Adrenal gland (tissue), 12 donors: ENCODE data around the gene MSRB2. TPM values are rescaled to one million over a fixed set of nuclear protein-coding genes. Genes with fewer than 3 reads are reported as not detected.

Experiments used
- DNase-seq, 7 donors: peaks; one replicate each; pipeline ENCODE4 v3.0.0-alpha.2; 2019 to 2020
- H3K27ac ChIP-seq, 5 donors: fragments of 200-600 bp; sonication (generic) in 4 of 5; 1 replicate in 3 of 5; 2 replicates in 2 of 5; pipeline versions ENCODE4 v1.5.1 to v1.8.0; 2016 to 2020; ENCODE audit warnings: mild to moderate bottlenecking in 1 of 5
- H3K27me3 ChIP-seq: fragments of 200-600 bp; 2 replicates; pipeline ENCODE4 v1.8.0; 2021
- H3K36me3 ChIP-seq, 2 donors: fragments of 200-600 bp; replicated peaks in 1 of 2; 1 replicate in 1 of 2; 2 replicates in 1 of 2; pipeline versions ENCODE4 v1.5.1 to v1.8.0; 2018 to 2022
- H3K4me1 ChIP-seq, 2 donors: fragments of 200-600 bp; replicated peaks in 1 of 2; 1 replicate in 1 of 2; 2 replicates in 1 of 2; pipeline versions ENCODE4 v1.5.1 to v1.8.0; 2018 to 2021
- H3K4me3 ChIP-seq, 4 donors: fragments of 200-600 bp; sonication (generic) in 3 of 4; one replicate each; pipeline ENCODE4 v1.5.1; 2016 to 2018
- H3K9me3 ChIP-seq, 3 donors: fragments of 200-600 bp; sonication (generic) in 1 of 3; replicated peaks in 1 of 3; 1 replicate in 2 of 3; 2 replicates in 1 of 3; pipeline versions ENCODE4 v1.5.1 to v1.8.0; 2016 to 2021
- POLR2A ChIP-seq, 2 donors: fragments of 450-650 bp; IDR thresholded peaks; one replicate each; pipeline ENCODE4 v1.6.1; 2017; ENCODE audit warnings: antibody characterized with exemption in 2 of 2, mild to moderate bottlenecking in 2 of 2, moderate library complexity in 1 of 2
- WGBS, 4 donors: extraction: QIAGEN DNeasy Blood & Tissue Kit in 2 of 4; methylation state at CpG; one replicate each; pipeline versions ENCODE4 v1.1.5 to v1.1.7; 2013 to 2017; 5-methylcytosine and 5-hydroxymethylcytosine counted together
- intact Hi-C, 2 donors: fragments of 100-400 bp; cut with DNase I; formaldehyde crosslinking; loops; one replicate each; pipeline versions ENCODE4 v1.14.1 to v1.15.0; 2022 to 2023
- polyA plus RNA-seq, 3 donors: library from polyadenylated mRNA; stranded (reverse); fragments of 200-250 nt in 2 of 3; fragments of 350-450 nt in 1 of 3; fragmentation: Illumina TruSeq in 1 of 3; extraction: RNeasy Lipid Tissue Mini Kit (QIAGEN cat#74804) in 1 of 3; gene quantifications; one replicate each; pipeline ENCODE4 v1.2.3, GENCODE V29; 2013 to 2014
- total RNA-seq, 9 donors: library from RNA; depleted of rRNA in 4 of 9; stranded (reverse); fragments of >200 nt in 4 of 9; fragments of 120-200 nt in 1 of 9; fragmentation: NEBNext Ultra II Directional in 1 of 9; extraction: Animal tissue kit (Norgen Biotek cat#: 25700) in 1 of 9; gene quantifications; one replicate each; pipeline versions ENCODE4 v1.1.0 to v1.2.4, GENCODE V29; 2013 to 2023
- TF ChIP-seq, protein P1 (sequence below), 6 experiments: fragments of 450-650 bp in 4 of 6; fragments of 200-600 bp in 2 of 6; sonication (generic) in 1 of 6; IDR thresholded peaks; 1 replicate in 5 of 6; 2 replicates in 1 of 6; pipeline versions ENCODE4 v1.5.1 to v1.8.0; 2016 to 2021; ENCODE audit warnings: antibody characterized with exemption in 6 of 6, mild to moderate bottlenecking in 2 of 6, moderate library complexity in 1 of 6
- donor health status: healthy with polysubstance abuse.
- donor health status: Bipolar disorder and iron deficiency.
- donor health status: DM: yes; HTN: yes; CAD: no.
- donor health status: DM: no; HTN: no; CAD: no.
- donor health status: DM: no; HTN: no; CAD: no.
- donor health status: DM: yes; HTN: yes; CAD: no.

The MSRB2 gene
- total and polyA plus RNA-seq, 12 donors = 17.1 to 78.8 (median 48.5) TPM

DNA sequence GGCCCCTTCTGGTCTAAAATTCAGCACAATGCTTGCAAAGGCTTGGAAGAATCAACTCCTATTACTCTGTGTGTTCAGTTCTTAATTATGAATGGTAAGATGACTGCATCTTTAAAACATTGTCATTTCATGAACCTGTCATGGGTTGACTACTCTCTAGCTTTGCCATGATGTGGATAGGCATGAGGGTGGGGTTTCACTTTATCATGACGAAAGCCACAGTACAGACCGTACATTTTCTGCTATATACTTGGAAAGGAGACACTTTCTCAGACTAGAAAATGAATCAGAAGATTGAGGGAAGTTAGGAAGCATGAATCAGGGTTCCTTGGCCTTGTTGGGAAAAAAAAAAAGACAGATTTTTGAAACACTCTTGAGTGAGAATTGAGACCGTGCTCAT, 19.7 kb upstream of the MSRB2 start:
- Histone ChIP-seq H3K27ac (no peak overlapping the region), H3K4me3 (no peak overlapping the region), H3K4me1 (no peaks in the 10 kb centered on the region), H3K27me3 (peaks cover 15% of the 10 kb centered on the region), H3K36me3 (no peaks in the 10 kb centered on the region), H3K9me3 (no peaks in the 10 kb centered on the region)
- TF ChIP-seq, protein P1, sequence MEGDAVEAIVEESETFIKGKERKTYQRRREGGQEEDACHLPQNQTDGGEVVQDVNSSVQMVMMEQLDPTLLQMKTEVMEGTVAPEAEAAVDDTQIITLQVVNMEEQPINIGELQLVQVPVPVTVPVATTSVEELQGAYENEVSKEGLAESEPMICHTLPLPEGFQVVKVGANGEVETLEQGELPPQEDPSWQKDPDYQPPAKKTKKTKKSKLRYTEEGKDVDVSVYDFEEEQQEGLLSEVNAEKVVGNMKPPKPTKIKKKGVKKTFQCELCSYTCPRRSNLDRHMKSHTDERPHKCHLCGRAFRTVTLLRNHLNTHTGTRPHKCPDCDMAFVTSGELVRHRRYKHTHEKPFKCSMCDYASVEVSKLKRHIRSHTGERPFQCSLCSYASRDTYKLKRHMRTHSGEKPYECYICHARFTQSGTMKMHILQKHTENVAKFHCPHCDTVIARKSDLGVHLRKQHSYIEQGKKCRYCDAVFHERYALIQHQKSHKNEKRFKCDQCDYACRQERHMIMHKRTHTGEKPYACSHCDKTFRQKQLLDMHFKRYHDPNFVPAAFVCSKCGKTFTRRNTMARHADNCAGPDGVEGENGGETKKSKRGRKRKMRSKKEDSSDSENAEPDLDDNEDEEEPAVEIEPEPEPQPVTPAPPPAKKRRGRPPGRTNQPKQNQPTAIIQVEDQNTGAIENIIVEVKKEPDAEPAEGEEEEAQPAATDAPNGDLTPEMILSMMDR (IDR thresholded peaks at IDR 0.05) = no peak
- no peak for TF ChIP-seq POLR2A (IDR thresholded peaks at IDR 0.05)
- intact Hi-C loops = no loop called here
- WGBS, 4 donors = 72 to 88% (median 81%) methylated on average over 3 of the region's 3 CpGs
- no peak for DNase-seq

DNA sequence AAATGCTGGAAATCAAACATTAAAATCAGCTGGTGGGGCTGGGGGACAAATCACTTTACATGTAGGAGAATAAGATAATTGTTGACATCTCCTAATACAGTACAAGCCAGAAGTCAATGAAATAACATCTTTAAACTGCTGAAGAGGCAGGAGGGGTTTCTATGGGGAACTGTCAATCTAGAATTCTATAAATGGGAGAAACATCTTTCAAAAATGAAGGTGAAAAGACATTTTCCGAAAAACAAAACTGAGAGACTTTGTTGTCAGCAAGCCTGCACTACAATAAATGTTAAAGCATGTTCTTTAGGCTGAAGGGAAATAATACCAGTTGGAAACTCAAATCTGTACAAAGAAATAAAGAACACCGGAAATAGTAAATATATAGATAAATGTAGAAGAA, 17.3 kb upstream of the MSRB2 start:
- Histone ChIP-seq H3K9me3 (no peaks in the 10 kb centered on the region), H3K27ac (no peak overlapping the region), H3K27me3 (peaks cover 15% of the 10 kb centered on the region), H3K36me3 (no peaks in the 10 kb centered on the region), H3K4me1 (no peaks in the 10 kb centered on the region), H3K4me3 (no peak overlapping the region)
- intact Hi-C loops = no loop called here
- no peak for DNase-seq
- 73 to 90% (median 83%) methylated on average over 2 of the region's 2 CpGs for WGBS, 4 donors
- TF ChIP-seq POLR2A (IDR thresholded peaks at IDR 0.05) = no peak
- TF ChIP-seq, protein P1 (IDR thresholded peaks at IDR 0.05) = no peak

DNA sequence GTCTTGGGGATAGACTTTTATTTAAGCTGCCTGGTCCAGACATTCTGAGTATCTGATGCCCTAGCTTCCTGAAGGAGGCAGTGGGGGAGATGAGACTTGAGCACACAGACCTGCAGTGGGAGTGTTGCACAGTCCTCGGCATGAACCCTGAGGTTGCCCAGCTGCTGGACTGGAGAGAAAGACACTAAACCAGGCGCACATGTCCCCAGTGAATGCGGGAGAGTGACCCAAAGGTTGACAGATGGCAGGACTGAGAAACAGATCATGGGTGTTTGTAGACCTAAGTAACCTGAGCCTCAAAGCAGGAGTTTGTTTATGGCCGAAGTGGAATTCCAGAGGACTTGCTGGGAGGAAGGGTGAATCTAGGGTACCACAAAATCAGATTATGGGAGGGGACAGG, 15.7 kb upstream of the MSRB2 start:
- no peak overlapping the region for H3K27ac ChIP-seq
- intact Hi-C loops = no loop called here
- H3K36me3 ChIP-seq = no peaks in the 10 kb centered on the region
- TF ChIP-seq, protein P1 (IDR thresholded peaks at IDR 0.05) = no peak
- TF ChIP-seq POLR2A (IDR thresholded peaks at IDR 0.05) = no peak
- no peak for DNase-seq
- H3K9me3 ChIP-seq = no peaks in the 10 kb centered on the region
- H3K4me1 ChIP-seq = no peaks in the 10 kb centered on the region
- H3K4me3 ChIP-seq = no peak overlapping the region
- peaks cover 15% of the 10 kb centered on the region for H3K27me3 ChIP-seq
- 33 to 41% (median 37%) methylated on average over 4 of the region's 4 CpGs for WGBS, 4 donors

DNA sequence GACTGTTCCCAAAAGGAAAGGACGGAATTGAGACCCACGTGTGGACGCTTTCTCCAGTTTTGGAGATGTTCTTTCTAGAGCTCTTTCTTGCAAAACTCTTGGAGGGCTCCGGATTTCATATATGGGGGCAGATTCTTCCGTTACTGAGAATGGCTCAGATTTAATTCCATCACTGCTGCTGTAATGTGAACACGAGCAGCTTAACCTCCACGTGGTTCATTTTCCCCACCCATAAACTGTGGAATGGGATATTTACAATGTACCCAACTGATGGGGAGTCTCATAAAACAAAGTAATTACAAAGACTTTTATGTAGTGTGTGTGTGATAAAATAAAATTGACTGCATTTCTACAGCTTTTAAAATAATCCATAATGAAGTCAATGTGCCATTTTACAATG, 15.1 kb upstream of the MSRB2 start:
- intact Hi-C loops = no loop called here

More for the DNA sequence above, 15.1 kb upstream of the MSRB2 start:
- WGBS, 4 donors = 53 to 65% (median 57%) methylated on average over 7 of the region's 7 CpGs
- H3K9me3 ChIP-seq = no peaks in the 10 kb centered on the region
- no peak for TF ChIP-seq POLR2A (IDR thresholded peaks at IDR 0.05)
- TF ChIP-seq, protein P1 (IDR thresholded peaks at IDR 0.05) = no peak
- no peak overlapping the region for H3K27ac ChIP-seq
- H3K4me3 ChIP-seq = no peak overlapping the region
- no peaks in the 10 kb centered on the region for H3K36me3 ChIP-seq
- H3K27me3 ChIP-seq = peaks cover 15% of the 10 kb centered on the region
- DNase-seq = no peak
- H3K4me1 ChIP-seq = no peaks in the 10 kb centered on the region
